OCI-LY3 (cell line): Measurements from ENCODE around the gene CTNND1.

Experiments used
- EZH2phosphoT487 ChIP-seq: fragments of 200-600 bp; shearing (Covaris generic); IDR thresholded peaks from 2 replicates; pipeline ENCODE4 v1.6.1; 2018; ENCODE audit warnings: antibody characterized with exemption, mixed run types, low read depth
- TF ChIP-seq, protein P1 (sequence below): fragments of 200-600, 300-600 bp; sonication (generic); IDR thresholded peaks from 2 replicates; pipeline ENCODE4 v1.5.1; 2014; ENCODE audit warnings: antibody characterized with exemption, low read length, low read depth

DNA sequence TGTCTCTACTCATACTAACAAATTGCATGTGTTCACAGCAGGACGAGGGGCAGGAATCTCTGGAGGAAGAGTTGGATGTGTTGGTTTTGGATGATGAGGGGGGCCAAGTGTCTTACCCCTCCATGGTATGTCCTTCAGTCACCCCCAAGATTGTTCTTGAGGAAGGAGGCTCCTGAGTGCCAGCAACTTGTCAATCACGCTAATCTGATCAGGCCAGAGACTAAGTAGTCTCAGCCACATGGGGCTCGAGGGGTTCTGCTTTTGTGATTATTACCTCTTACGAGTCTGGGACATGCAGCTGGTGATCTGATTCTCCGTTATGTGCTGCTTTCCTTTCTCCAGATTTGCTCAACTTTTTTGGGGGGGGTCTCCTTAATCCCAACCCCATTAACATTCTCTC is 54.3 kb downstream of the CTNND1 start:
- TF ChIP-seq, protein P1, sequence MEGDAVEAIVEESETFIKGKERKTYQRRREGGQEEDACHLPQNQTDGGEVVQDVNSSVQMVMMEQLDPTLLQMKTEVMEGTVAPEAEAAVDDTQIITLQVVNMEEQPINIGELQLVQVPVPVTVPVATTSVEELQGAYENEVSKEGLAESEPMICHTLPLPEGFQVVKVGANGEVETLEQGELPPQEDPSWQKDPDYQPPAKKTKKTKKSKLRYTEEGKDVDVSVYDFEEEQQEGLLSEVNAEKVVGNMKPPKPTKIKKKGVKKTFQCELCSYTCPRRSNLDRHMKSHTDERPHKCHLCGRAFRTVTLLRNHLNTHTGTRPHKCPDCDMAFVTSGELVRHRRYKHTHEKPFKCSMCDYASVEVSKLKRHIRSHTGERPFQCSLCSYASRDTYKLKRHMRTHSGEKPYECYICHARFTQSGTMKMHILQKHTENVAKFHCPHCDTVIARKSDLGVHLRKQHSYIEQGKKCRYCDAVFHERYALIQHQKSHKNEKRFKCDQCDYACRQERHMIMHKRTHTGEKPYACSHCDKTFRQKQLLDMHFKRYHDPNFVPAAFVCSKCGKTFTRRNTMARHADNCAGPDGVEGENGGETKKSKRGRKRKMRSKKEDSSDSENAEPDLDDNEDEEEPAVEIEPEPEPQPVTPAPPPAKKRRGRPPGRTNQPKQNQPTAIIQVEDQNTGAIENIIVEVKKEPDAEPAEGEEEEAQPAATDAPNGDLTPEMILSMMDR: no peak
- TF ChIP-seq EZH2phosphoT487: no peak
